ENCODE measurements around the gene MGMT. TPM values are rescaled to one million over a fixed set of nuclear protein-coding genes. Genes with fewer than 3 reads are reported as not detected.

Gene MGMT
- total and polyA plus RNA-seq, 2 donors (not counting 3 experiments of a cell fraction or from before 2014, with no cell fraction given), result 15.0 to 15.2 TPM

GRCh38 chr10:129771991-129772431 is 305.0 kb downstream of the MGMT start:
- no TSS peak for BruUV-seq (replicated peaks)
- H3K27me3 ChIP-seq (ENCODE audit: control insufficient read depth in 2 of 2, insufficient read depth in 2 of 2, low read length in 2 of 2), result no peaks in the 10 kb centered on the region
- no peak overlapping the region for H3K4me2 ChIP-seq (ENCODE audit: insufficient read depth, low read length)
- no peak for TF ChIP-seq FOS (IDR thresholded peaks at IDR 0.05; ENCODE audit: borderline replicate concordance, insufficient read depth, low read length)
- no peak for TF ChIP-seq GATA2 (IDR thresholded peaks at IDR 0.05; ENCODE audit: insufficient read depth, insufficient read length, low read depth, low read length)
- no peak for TF ChIP-seq POLR2A (IDR thresholded peaks at IDR 0.05; ENCODE audit: low read depth, low read length)
- TF ChIP-seq POLR2AphosphoS5 (IDR thresholded peaks at IDR 0.05; ENCODE audit: insufficient read depth, low read depth, low read length), result no peak
- TF ChIP-seq MAX (IDR thresholded peaks at IDR 0.05; ENCODE audit: insufficient read depth, insufficient read length), result no peak
- TF ChIP-seq MYC (IDR thresholded peaks at IDR 0.05; ENCODE audit: low read depth, low read length), result no peak
- no peak for TF ChIP-seq CTCF (IDR thresholded peaks at IDR 0.05; ENCODE audit: extremely low read depth in 1 of 2, insufficient read depth in 1 of 2, low read depth in 1 of 2, low read length in 2 of 2)
- TF ChIP-seq EZH2 (IDR thresholded peaks at IDR 0.05; ENCODE audit: borderline replicate concordance, low read depth, low read length, severe bottlenecking), result no peak
- no peak for TF ChIP-seq JUN (IDR thresholded peaks at IDR 0.05; ENCODE audit: borderline replicate concordance, insufficient read depth, insufficient read length, low read depth)
- no peaks in the 10 kb centered on the region for H3K4me1 ChIP-seq (ENCODE audit: control insufficient read depth, extremely low read depth, insufficient read depth, low read length)
- H3K9me1 ChIP-seq (replicated peaks; ENCODE audit: control insufficient read depth, extremely low read depth, insufficient read depth, low read length), result no peaks in the 10 kb centered on the region
- H3K27ac ChIP-seq (ENCODE audit: insufficient read depth, low read depth, low read length), result no peak overlapping the region
- H3K9ac ChIP-seq (replicated peaks; ENCODE audit: extremely low read depth, insufficient read depth, low read length), result no peak overlapping the region
- no peaks in the 10 kb centered on the region for H4K20me1 ChIP-seq (replicated peaks; ENCODE audit: control insufficient read depth, extremely low read depth, insufficient read depth, low read length)
- FAIRE-seq (no peak), DNase-seq (ENCODE audit: low read depth, low spot score) (no peak)
- H3K9me3 ChIP-seq (replicated peaks; ENCODE audit: control insufficient read depth, insufficient read depth, low read length), result peaks cover 6% of the 10 kb centered on the region
- dilution Hi-C loops (cut with MboI; ENCODE audit: extremely low pct_ligation_motif_present, low sequenced_read_pairs) (no loop called here), intact Hi-C loops (cut with micrococcal nuclease) (no loop called here)
- no peak overlapping the region for H2AFZ ChIP-seq (ENCODE audit: low read depth, low read length)
- no peaks in the 10 kb centered on the region for H3K36me3 ChIP-seq (ENCODE audit: control insufficient read depth in 2 of 2, extremely low read depth in 1 of 2, insufficient read depth in 2 of 2, low read length in 2 of 2)
- POLR2A ChIA-PET, result no interaction called here
- H3K4me3 ChIP-seq (replicated peaks in 1 of 3; ENCODE audit: insufficient read depth in 1 of 3, low read depth in 1 of 3, low read length in 3 of 3), result no peak overlapping the region
- CTCF ChIA-PET, result no interaction called here
- H3K79me2 ChIP-seq (ENCODE audit: control insufficient read depth, insufficient read depth, low read length), result no peaks in the 10 kb centered on the region
